Pancreas (tissue), 10 donors: ENCODE measurements around the gene RPTOR. TPM values are rescaled to one million over a fixed set of nuclear protein-coding genes. Genes with fewer than 3 reads are reported as not detected.

Experiments
- ATAC-seq, 4 donors: fragments of 200-7000 bp; cut with Tn5 transposase; one replicate each; pipeline versions ENCODE4 v1.8.0 to v1.9.1; 2020; ENCODE audit warnings: mild to moderate bottlenecking in 4 of 4, moderate library complexity in 4 of 4
- DNase-seq, 6 donors: peaks; one replicate each; pipeline ENCODE4 v3.0.0-alpha.2; 2020
- FAIRE-seq: peaks from 2 replicates; lab custom pipeline; 2012; peaks lifted over from hg19 to GRCh38; lab: Jason Lieb, UNC
- H3K27ac ChIP-seq, 4 donors: fragments of 200-600 bp; sonication (generic); 1 replicate in 3 of 4; 2 replicates in 1 of 4; pipeline versions ENCODE4 v1.5.0 to v1.8.0; 2020
- H3K27me3 ChIP-seq, 4 donors: fragments of 200-600 bp; one replicate each; pipeline ENCODE4 v1.8.0; 2021
- H3K36me3 ChIP-seq, 3 donors: fragments of 200-600 bp; sonication (generic) in 1 of 3; one replicate each; pipeline versions ENCODE4 v1.5.0 to v1.8.0; 2020 to 2021
- H3K4me1 ChIP-seq, 3 donors: fragments of 200-600 bp; one replicate each; pipeline ENCODE4 v1.8.0; 2021
- H3K4me3 ChIP-seq, 4 donors: fragments of 200-600 bp; sonication (generic) in 2 of 4; one replicate each; pipeline versions ENCODE4 v1.5.0 to v1.8.0; 2020 to 2021
- H3K9me3 ChIP-seq, 4 donors: fragments of 200-600 bp; one replicate each; pipeline ENCODE4 v1.8.0; 2021
- CTCF ChIP-seq, 4 donors: fragments of 200-600 bp; sonication (generic) in 3 of 4; IDR thresholded peaks; one replicate each; pipeline versions ENCODE4 v1.5.0 to v1.8.0; 2021; ENCODE audit warnings: antibody characterized with exemption in 4 of 4
- WGBS, 2 donors: extraction: QIAGEN DNeasy Blood & Tissue Kit; methylation state at CpG; one replicate each; pipeline ENCODE4 v1.1.7; 2013; 5-methylcytosine and 5-hydroxymethylcytosine counted together
- intact Hi-C, 3 donors: fragments of 100-400 bp; cut with DNase I; formaldehyde crosslinking; loops; one replicate each; pipeline versions ENCODE4 v1.11.1 to v1.14.2; 2022
- polyA plus RNA-seq, 2 donors: library from polyadenylated mRNA; stranded (reverse); fragments of 200-250 nt; gene quantifications; one replicate each; pipeline ENCODE4 v1.2.3, GENCODE V29; 2013
- total RNA-seq, 6 donors: library from RNA; stranded (reverse); fragmentation: NEBNext Ultra II Directional in 4 of 6; extraction: Animal tissue kit (Norgen Biotek cat#: 25700) in 4 of 6; gene quantifications; one replicate each; pipeline versions ENCODE4 v1.2.1 to v1.2.4, GENCODE V29; 2021 to 2023
- donor health status: healthy with polysubstance abuse.
- donor health status: DM: no; HTN: no; CAD: no; lungs with moderate emphysema.
- donor health status: DM: no; HTN: no; CAD: no.
- donor health status: control.
- donor health status: control.
- donor health status: Bipolar disorder and iron deficiency.
- donor health status: DM: yes; HTN: yes; CAD: no.
- donor health status: DM: no; HTN: no; CAD: no.
- donor health status: DM: no; HTN: no; CAD: no.
- donor health status: DM: yes; HTN: yes; CAD: no.

Gene RPTOR
- total and polyA plus RNA-seq, 8 donors = 5.0 to 18.9 (median 13.2) TPM

- no peak for FAIRE-seq
- Histone ChIP-seq H3K36me3 (no peaks in the 10 kb centered on the region), H3K4me1 (peaks cover 0 to 8% (median 5%) of the 10 kb centered on the region in 3 donors), H3K27ac (no peak overlapping the region), H3K27me3 (no peaks in the 10 kb centered on the region), H3K4me3 (no peak overlapping the region), H3K9me3 (no peaks in the 10 kb centered on the region)
- WGBS, 2 donors = 94 to 96% methylated on average over 3 of the region's 3 CpGs
- ATAC-seq = no peak
- DNase-seq = no peak
- no peak for TF ChIP-seq CTCF (IDR thresholded peaks at IDR 0.05)
- intact Hi-C loops = loop anchor here in 1 of 3 donors (10.0 kb wide), 1 partner anchor 63 kb away; no protein-coding TSS in a partner anchor
Measured at GRCh38 chr17:80591788-80592187, 47.1 kb downstream of the RPTOR start.

GRCh38 chr17:80592243-80592642, 47.6 kb downstream of the RPTOR start:
- H3K4me1 ChIP-seq = peaks cover 0 to 8% (median 5%) of the 10 kb centered on the region in 3 donors
- FAIRE-seq = no peak

GRCh38 chr17:80593181-80593580, 48.5 kb downstream of the RPTOR start:
- H3K27ac ChIP-seq = no peak overlapping the region
- no peak for FAIRE-seq
- no peaks in the 10 kb centered on the region for H3K9me3 ChIP-seq
- intact Hi-C loops = loop anchor here in 1 of 3 donors (10.0 kb wide), 1 partner anchor 62 kb away; no protein-coding TSS in a partner anchor
- no peak overlapping the region for H3K4me3 ChIP-seq
- peaks cover 0 to 8% (median 5%) of the 10 kb centered on the region in 3 donors for H3K4me1 ChIP-seq
- 92 to 94% methylated on average over 8 of the region's 8 CpGs for WGBS, 2 donors
- no peak for DNase-seq
- no peak for ATAC-seq
- no peak for TF ChIP-seq CTCF (IDR thresholded peaks at IDR 0.05)
- no peaks in the 10 kb centered on the region for H3K36me3 ChIP-seq
- H3K27me3 ChIP-seq = no peaks in the 10 kb centered on the region

More at GRCh38 chr17:80592243-80592642, 47.6 kb downstream of the RPTOR start:
- ATAC-seq (no peak), DNase-seq (no peak)
- H3K27me3 ChIP-seq = no peaks in the 10 kb centered on the region
- WGBS, 2 donors = 68 to 70% methylated on average over 5 of the region's 5 CpGs
- no peaks in the 10 kb centered on the region for H3K36me3 ChIP-seq
- H3K9me3 ChIP-seq = no peaks in the 10 kb centered on the region
- no peak overlapping the region for H3K27ac ChIP-seq
- no peak for TF ChIP-seq CTCF (IDR thresholded peaks at IDR 0.05)
- no peak overlapping the region for H3K4me3 ChIP-seq
- intact Hi-C loops = loop anchor here in 1 of 3 donors (10.0 kb wide), 1 partner anchor 63 kb away; no protein-coding TSS in a partner anchor

- no peak overlapping the region for H3K4me3 ChIP-seq
- H3K27ac ChIP-seq = no peak overlapping the region
- ATAC-seq (no peak), DNase-seq (no peak), FAIRE-seq (no peak)
- H3K27me3 ChIP-seq = no peaks in the 10 kb centered on the region
- 84 to 85% methylated on average over 9 of the region's 9 CpGs for WGBS, 2 donors
- TF ChIP-seq CTCF (IDR thresholded peaks at IDR 0.05) = no peak
- H3K36me3 ChIP-seq = no peaks in the 10 kb centered on the region
- H3K4me1 ChIP-seq = peaks cover 3 to 11% (median 5%) of the 10 kb centered on the region in 3 donors
- H3K9me3 ChIP-seq = no peaks in the 10 kb centered on the region
- intact Hi-C loops = loop anchor here in 1 of 3 donors (10.0 kb wide), 1 partner anchor 60 kb away; no protein-coding TSS in a partner anchor
Measured at GRCh38 chr17:80594431-80595269, 50.0 kb downstream of the RPTOR start.
